Keratinocyte (primary cell): ENCODE data around the gene SRM. TPM values are rescaled to one million over a fixed set of nuclear protein-coding genes. Genes with fewer than 3 reads are reported as not detected.

Experiments
- DNase-seq: peaks from one replicate; pipeline ENCODE4 v3.0.0-alpha.2; 2011; ENCODE audit warnings: low read depth, missing footprints, low spot score
- FAIRE-seq: peaks from 2 replicates; lab custom pipeline; 2011; peaks lifted over from hg19 to GRCh38; lab: Jason Lieb, UNC
- H2AFZ ChIP-seq: 2 replicates; pipeline ENCODE4 v1.6.0; 2012; ENCODE audit warnings: low read length, control low read depth, inconsistent platforms; ENCODE audit not compliant: control insufficient read depth
- H3K27ac ChIP-seq: 2 replicates; pipeline ENCODE4 v1.5.1; 2011; ENCODE audit warnings: low read length; ENCODE audit not compliant: control insufficient read depth, insufficient read depth
- H3K27me3 ChIP-seq: 3 replicates; pipeline ENCODE4 v1.6.0; 2011; ENCODE audit warnings: low read length; ENCODE audit not compliant: control insufficient read depth, insufficient read depth; ENCODE audit errors: extremely low read depth
- H3K36me3 ChIP-seq, 2 experiments: 2 replicates in 1 of 2; 3 replicates in 1 of 2; pipeline ENCODE4 v1.5.1; 2011; ENCODE audit warnings: low read length in 2 of 2, mild to moderate bottlenecking in 1 of 2; ENCODE audit not compliant: control insufficient read depth in 2 of 2, insufficient read depth in 2 of 2; ENCODE audit errors: extremely low read depth in 1 of 2
- H3K4me1 ChIP-seq: 3 replicates; pipeline ENCODE4 v1.5.1; 2011; ENCODE audit warnings: low read length; ENCODE audit not compliant: control insufficient read depth, insufficient read depth; ENCODE audit errors: extremely low read depth
- H3K4me2 ChIP-seq: 3 replicates; pipeline ENCODE4 v1.6.0; 2011; ENCODE audit warnings: low read depth, low read length; ENCODE audit not compliant: control insufficient read depth, insufficient read depth; ENCODE audit errors: extremely low read depth
- H3K4me3 ChIP-seq, 3 experiments: fragments of 200-600 bp in 1 of 3; sonication (generic) in 1 of 3; 2 replicates in 2 of 3; 3 replicates in 1 of 3; pipeline ENCODE4 v1.5.1; 2011 to 2016; ENCODE audit warnings: low read length in 3 of 3, mild to moderate bottlenecking in 3 of 3, control low read depth in 2 of 3, inconsistent platforms in 1 of 3, low read depth in 1 of 3, mixed read lengths in 1 of 3, mixed run types in 1 of 3, moderate library complexity in 1 of 3; ENCODE audit not compliant: control insufficient read depth in 2 of 3, insufficient read depth in 2 of 3; ENCODE audit errors: extremely low read depth in 1 of 3
- H3K79me2 ChIP-seq: 2 replicates; pipeline ENCODE4 v1.6.0; 2012; ENCODE audit warnings: low read length; ENCODE audit not compliant: control insufficient read depth, insufficient read depth
- H3K9ac ChIP-seq: 3 replicates; pipeline ENCODE4 v1.6.0; 2011; ENCODE audit warnings: low read length; ENCODE audit not compliant: control insufficient read depth, insufficient read depth; ENCODE audit errors: extremely low read depth
- H3K9me1 ChIP-seq: 3 replicates; pipeline ENCODE4 v1.6.0; 2011; ENCODE audit warnings: low read length; ENCODE audit not compliant: control insufficient read depth, insufficient read depth; ENCODE audit errors: extremely low read depth
- H3K9me3 ChIP-seq: 2 replicates; pipeline ENCODE4 v1.5.1; 2012; ENCODE audit warnings: low read depth, low read length; ENCODE audit not compliant: control insufficient read depth
- H4K20me1 ChIP-seq: 3 replicates; pipeline ENCODE4 v1.6.0; 2011; ENCODE audit warnings: low read length; ENCODE audit not compliant: control insufficient read depth, insufficient read depth; ENCODE audit errors: extremely low read depth
- EZH2 ChIP-seq: IDR thresholded peaks from one replicate; pipeline ENCODE4 v1.6.1; 2012; ENCODE audit warnings: inconsistent platforms, mild to moderate bottlenecking, low read length, moderate library complexity
- dilution Hi-C: fragments of 300-500 bp; cut with MboI; formaldehyde crosslinking; loops from one replicate; pipeline ENCODE4 v1.7.0; 2020; ENCODE audit warnings: low sequenced_read_pairs; ENCODE audit not compliant: extremely low pct_ligation_motif_present
- polyA plus RNA-seq, 5 experiments: library from polyadenylated mRNA; depleted of rRNA in 3 of 5; stranded (reverse) in 3 of 5; stranded (forward) in 1 of 5; unstranded in 1 of 5; fragments of >200 nt; gene quantifications; 1 replicate in 1 of 5; 2 replicates in 3 of 5; 3 replicates in 1 of 5; pipeline versions ENCODE4 v1.2.1 to v1.2.3, GENCODE V29; 2011 to 2012; ENCODE audit warnings: missing spikeins in 2 of 5, low read depth in 1 of 5, low replicate concordance in 1 of 5
- TF ChIP-seq, protein P1 (sequence below), 3 experiments: IDR thresholded peaks in 1 of 3; conservative IDR thresholded peaks in 1 of 3; optimal IDR thresholded peaks in 1 of 3; 2 replicates in 2 of 3; 3 replicates in 1 of 3; pipeline versions ENCODE3 to v1.5.1; 2011; ENCODE audit warnings: low read length in 3 of 3, mild to moderate bottlenecking in 3 of 3, moderate library complexity in 2 of 3, control low read depth in 1 of 3, inconsistent platforms in 1 of 3; ENCODE audit not compliant: insufficient read depth in 2 of 3; ENCODE audit errors: extremely low read depth in 1 of 3

The SRM gene
- polyA plus RNA-seq, 1 donor (not counting 4 experiments of a cell fraction or from before 2014, with no cell fraction given) = 32.8 TPM

DNA sequence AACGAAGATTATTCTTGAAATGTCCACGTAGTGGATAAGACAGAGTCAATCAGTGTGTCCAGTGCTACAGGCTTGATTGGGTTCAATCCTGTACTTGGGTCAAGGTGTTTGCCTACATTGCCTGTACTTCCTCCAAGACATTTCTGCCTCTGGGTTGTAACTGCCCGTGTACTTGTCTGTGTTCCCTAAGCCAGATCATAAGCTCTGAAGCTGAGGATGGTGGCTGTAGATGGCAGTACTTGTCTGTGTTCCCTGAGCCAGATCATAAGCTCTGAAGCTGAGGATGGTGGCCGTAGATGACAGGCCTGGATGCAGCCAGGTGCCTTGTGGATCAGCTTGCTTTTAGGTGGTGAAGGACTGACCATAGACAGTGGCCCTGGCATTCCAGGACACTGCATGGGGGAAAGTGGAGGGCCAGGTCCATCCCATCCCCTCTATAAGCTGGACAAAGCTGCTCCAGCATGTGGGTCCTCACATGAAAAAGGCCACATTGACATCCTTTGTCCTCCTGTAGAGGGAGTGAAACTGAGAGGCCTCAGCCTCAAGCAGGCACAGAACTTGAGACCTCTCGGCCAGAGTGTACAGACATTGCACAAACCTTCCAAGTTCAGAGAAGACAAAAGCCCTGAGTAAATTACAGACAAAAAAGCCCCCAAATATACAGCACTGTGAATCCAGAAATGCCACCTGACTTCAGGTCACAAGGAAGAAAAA lies 2.0 kb upstream of the SRM start:
- Histone ChIP-seq H3K27me3 (no peaks in the 10 kb centered on the region), H3K9ac (no peak overlapping the region), H3K4me1 (peaks cover 16% of the 10 kb centered on the region), H3K4me2 (peak overlapping the region; percentile 86), H3K27ac (no peak overlapping the region), H3K79me2 (peaks cover 26% of the 10 kb centered on the region), H2AFZ (no peak overlapping the region), H3K36me3 (peaks cover 10 to 27% of the 10 kb centered on the region in 2 experiments), H4K20me1 (no peaks in the 10 kb centered on the region), H3K4me3 (no peak overlapping the region), H3K9me3 (no peaks in the 10 kb centered on the region), H3K9me1 (no peaks in the 10 kb centered on the region)
- dilution Hi-C loops = no loop called here
- no peak for DNase-seq
- TF ChIP-seq, protein P1, sequence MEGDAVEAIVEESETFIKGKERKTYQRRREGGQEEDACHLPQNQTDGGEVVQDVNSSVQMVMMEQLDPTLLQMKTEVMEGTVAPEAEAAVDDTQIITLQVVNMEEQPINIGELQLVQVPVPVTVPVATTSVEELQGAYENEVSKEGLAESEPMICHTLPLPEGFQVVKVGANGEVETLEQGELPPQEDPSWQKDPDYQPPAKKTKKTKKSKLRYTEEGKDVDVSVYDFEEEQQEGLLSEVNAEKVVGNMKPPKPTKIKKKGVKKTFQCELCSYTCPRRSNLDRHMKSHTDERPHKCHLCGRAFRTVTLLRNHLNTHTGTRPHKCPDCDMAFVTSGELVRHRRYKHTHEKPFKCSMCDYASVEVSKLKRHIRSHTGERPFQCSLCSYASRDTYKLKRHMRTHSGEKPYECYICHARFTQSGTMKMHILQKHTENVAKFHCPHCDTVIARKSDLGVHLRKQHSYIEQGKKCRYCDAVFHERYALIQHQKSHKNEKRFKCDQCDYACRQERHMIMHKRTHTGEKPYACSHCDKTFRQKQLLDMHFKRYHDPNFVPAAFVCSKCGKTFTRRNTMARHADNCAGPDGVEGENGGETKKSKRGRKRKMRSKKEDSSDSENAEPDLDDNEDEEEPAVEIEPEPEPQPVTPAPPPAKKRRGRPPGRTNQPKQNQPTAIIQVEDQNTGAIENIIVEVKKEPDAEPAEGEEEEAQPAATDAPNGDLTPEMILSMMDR (optimal IDR thresholded peaks at IDR 0.05 in 1 of 3, IDR thresholded peaks at IDR 0.05 in 1 of 3, conservative IDR thresholded peaks at IDR 0.05 in 1 of 3; ENCODE audit: extremely low read depth in 1 of 3, insufficient read depth in 2 of 3, low read length in 3 of 3) = no peak
- TF ChIP-seq EZH2 = no peak
- FAIRE-seq = no peak

- peaks cover 26% of the 10 kb centered on the region for H3K79me2 ChIP-seq
- peaks cover 19% of the 10 kb centered on the region for H3K4me1 ChIP-seq
- H3K4me2 ChIP-seq = peak overlapping the region; percentile 91
- H2AFZ ChIP-seq = peak overlapping the region; percentile 13
- H3K27ac ChIP-seq = peak overlapping the region; percentile 42
- DNase-seq (no peak), FAIRE-seq (no peak)
- no peaks in the 10 kb centered on the region for H4K20me1 ChIP-seq
- H3K4me3 ChIP-seq = peak overlapping the region; percentile 71 to 99 (median 80)
- dilution Hi-C loops = no loop called here
- no peaks in the 10 kb centered on the region for H3K27me3 ChIP-seq
- H3K9me1 ChIP-seq = no peaks in the 10 kb centered on the region
- peak overlapping the region; percentile 78 for H3K9ac ChIP-seq
- H3K36me3 ChIP-seq = peaks cover 11 to 27% of the 10 kb centered on the region in 2 experiments
- H3K9me3 ChIP-seq = no peaks in the 10 kb centered on the region
- TF ChIP-seq, protein P1 (optimal IDR thresholded peaks at IDR 0.05 in 1 of 3, IDR thresholded peaks at IDR 0.05 in 1 of 3, conservative IDR thresholded peaks at IDR 0.05 in 1 of 3; ENCODE audit: extremely low read depth in 1 of 3, insufficient read depth in 2 of 3, low read length in 3 of 3) = no peak
- no peak for TF ChIP-seq EZH2
Measured at GRCh38 chr1:11059155-11059967, 457 bp downstream of the SRM start.
